ENCODE measurements around the gene ZCCHC7.

Gene ZCCHC7

DNA sequence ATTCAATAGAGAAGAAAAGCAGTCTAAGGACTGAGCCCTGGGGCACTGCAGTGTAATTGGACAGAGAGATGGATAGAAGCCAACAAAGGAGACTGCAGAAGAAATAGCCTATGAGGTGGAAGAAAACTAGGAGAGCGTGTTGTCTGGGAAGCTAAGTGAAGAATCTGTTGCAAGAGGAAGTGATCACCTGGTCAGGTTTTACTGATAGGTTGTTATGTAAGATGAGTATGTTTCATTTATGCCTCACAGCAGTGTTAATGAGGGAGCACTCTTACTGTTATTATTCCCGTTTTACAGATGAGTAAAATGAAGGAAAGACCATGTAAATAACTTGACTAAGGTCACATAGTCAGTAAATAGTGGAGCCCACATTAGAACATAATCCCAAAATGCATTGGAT lies 222.1 kb downstream of the ZCCHC7 start:
- no peak for DNase-seq

DNA sequence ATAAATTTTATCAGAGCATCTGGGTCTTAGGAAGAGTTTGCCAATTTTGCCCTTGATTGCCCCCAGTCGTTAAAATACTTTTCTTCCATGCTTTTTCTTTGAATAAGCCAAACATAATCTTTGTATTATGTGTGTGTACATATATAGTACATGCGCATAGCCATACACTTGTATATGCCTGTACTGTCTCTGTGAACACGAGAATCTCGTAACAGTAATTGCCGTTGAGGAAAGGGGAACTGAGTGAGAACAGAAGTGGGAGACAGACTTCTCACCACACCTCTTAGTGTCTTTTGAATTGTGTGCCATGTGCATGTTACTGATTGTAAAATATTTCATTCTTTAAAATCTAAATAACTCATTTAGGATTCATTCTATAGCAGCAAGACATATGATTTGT lies 222.5 kb downstream of the ZCCHC7 start:
- DNase-seq: no peak

DNA sequence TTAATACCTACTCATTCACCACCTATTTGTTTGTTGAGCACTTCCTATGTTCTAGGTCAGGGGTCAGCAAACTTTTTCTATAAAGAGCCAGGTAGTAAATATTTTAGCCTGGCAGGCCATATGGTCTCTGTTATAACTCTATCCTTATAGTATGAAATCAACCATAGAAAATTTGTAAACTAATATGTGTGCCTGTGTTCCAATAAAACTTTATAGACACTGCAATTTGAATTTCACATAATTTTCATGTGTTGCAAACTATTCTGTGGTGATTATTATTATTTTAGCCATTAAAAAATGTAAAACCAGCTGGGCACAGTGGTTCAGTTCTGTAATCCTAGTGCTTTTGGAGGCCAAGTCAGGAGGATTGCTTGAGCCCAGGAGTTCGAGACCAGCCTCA lies 223.3 kb downstream of the ZCCHC7 start:
- no peak for DNase-seq

DNA sequence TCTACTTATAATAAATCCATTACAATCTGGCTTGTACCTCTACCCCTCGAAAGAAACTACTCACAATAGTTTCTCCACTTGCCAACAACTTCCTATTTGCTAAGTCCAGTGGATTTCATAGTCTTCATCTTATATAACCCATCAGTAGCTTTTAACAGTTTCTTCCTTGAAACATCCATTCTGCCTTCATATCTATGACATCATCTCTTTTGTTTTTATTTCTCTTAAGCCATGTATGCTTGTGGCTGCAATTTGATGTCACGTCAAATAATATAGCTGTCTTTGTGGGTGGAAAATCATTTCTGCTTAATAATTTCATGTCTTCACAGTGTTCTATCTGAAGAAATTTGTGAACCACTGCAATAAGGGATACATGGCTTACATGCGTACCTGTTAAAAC lies 224.7 kb downstream of the ZCCHC7 start:
- DNase-seq: no peak

DNA sequence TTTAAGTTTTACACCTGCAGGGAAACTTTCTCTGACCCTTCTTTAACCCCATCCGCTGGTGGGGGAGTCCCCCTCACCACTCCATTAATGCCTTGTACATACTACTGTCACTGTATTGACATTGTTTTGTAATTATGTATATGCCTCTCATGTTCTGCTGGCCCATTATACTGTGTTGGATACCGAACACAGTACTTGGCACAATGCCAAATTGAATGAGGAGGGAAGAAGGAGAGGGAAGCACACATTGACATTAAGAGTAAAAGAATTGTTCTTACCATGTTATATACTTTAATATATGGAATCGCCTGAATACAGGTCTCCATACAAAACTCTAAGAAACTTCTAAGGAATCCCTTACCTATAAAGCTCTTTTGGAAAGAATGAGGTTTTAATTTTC lies 228.5 kb downstream of the ZCCHC7 start:
- DNase-seq: no peak

DNA sequence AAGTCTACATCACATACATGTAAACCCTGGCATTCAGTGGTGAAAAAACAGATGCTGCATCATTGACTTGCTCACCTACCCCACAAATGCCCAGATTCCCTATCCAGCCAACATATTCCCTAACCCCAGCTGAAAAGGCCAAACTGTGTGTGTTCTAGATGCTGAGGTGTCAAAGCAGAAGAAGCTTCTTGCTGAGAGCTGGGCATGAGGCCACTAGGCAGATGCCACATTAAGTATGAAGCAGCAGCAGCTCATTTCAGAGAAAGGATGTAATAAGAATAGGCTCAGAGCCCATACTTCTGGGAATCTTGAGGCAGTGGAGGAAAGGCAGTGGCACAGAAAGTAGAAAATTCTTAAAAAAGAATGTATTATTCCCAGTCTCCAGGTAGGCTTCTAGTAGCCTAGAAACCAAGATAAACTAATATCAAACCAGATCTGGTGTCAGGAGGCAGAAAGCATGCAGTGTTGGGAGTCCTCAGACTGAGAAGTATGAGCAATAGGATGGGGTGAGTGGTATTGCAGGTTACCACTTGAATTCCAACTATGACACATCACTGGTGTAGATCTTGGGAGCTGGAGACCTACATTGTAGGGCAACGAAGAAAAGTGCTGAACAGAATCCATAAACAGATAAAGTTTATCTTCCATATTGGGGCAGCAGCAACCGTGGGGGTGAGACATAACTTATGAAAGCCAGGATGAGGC lies 230.3 kb downstream of the ZCCHC7 start:
- DNase-seq: no peak

DNA sequence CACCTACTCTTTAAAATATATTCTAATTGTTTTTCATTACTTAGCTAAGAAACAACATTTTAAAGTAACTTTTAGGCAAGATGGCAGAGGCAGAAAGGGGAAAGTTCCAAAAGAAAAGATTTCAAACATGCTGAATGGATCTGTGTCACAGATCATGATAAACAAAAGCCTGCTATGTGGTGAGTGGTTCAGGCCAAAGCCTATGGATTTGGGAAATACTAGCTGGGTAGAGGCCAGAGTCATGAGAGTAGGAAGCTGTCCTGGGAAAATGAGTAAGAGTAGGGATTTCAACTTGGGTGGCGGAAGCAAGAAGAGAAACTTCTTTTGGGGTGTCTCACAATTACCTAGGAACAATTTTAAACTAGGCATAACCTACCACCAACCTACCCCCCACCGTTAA lies 233.4 kb downstream of the ZCCHC7 start:
- no peak for DNase-seq

DNA sequence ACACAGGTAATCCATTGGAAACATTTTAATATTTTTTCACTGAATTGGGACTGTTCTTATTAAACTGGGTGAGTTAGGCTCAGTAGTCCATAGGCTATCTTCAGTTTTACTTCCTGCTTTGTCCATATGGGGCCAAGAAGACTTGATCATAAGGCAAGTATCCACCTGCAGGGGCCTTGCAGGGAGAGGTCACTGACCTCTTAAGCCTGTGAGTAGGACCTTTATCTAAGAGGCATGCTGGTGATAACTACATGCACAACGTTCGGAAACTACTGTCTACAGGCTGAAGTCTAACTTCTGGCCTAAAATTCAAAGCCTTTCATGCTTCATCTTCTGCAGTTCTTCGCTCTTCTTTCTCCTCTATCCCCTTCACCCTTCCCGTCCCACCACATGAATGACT lies 242.1 kb downstream of the ZCCHC7 start:
- no peak for DNase-seq

DNA sequence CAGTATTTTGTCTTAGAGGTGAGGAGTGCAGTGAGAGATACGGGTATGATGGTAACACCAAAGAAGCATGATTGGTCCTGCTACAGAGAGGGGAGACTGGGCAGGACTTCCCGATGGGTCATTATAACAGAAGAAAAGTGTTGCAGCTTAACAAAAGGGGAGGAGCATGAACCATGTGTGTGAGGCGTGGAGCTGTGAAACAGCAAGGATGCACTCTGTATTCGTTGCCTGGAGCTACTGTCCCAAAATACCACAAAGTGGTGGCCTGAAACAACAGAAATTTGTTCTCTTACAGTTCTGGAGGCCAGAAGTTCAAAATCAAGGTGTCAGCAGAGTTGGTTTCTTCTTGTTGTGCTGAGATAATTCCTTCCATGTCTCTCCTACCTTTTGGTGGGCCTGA lies 242.8 kb downstream of the ZCCHC7 start:
- DNase-seq: no peak

DNA sequence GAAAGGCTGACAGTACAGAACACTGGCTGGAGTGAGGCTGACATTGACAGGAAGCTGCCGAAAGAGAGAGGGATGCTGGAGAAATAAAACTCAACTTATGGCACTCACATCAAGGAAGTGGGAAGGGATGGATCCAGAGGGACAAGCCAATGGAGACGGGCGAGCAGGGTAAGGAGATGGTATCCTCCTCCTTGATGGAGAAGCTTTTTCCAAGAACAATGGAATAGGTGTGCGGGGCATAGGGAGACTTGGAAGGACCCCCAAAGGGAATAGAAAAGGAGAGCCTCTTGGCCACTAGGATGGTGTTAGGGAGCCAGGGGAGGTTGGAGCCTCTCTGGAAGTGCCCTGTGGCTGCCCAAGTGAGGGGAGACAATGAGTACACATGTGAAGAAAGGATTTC lies 243.8 kb downstream of the ZCCHC7 start:
- DNase-seq: no peak

DNA sequence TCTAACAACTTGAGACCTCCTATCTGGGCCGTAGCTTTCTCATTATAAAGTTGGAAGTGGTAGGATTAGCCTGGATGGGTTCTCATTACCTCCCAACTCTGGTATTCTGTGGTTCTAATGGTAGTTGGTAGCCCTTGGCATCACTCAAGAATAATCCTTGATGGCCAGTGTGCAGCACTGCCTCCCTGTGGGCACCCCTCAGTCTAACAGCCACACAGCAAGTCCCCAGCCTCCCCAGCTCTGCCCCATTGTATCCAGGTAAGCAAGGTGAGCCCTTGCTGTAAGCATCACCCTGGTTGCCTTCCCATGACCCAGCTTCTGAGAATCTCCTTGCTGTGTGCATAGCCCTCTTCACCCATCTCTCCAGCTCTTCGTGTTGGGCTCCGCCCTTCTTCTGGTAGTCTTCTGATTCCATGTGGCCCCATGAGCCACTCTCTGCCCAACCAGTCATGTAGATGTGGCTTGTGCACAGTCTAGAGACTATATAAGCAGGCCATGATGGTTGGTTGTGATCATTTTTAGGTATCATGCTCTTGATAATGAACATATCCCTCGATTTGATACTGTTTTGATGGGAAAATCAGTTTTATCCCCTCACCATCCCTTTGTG lies 244.5 kb downstream of the ZCCHC7 start:
- peak; percentile 3 for DNase-seq

DNA sequence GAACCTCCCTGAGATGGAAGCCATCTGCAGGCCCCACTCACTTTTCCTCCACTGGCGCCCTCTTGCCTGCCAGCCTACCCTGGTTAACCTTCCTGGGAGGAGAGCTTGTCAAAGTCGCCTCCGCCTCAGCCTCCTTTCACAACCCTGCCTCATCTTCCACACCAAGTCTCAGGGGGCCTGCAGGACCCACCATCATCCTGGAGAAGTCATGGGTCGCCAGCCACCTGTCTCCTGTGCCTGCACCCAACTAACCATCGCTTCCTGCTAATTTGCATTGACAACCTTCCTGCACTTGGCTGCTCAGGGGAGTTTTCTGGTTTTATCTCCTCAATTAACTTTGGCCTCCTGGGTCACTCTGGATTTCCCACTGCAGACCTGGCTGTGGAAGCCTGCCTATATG lies 249.3 kb downstream of the ZCCHC7 start:
- no peak for DNase-seq

DNA sequence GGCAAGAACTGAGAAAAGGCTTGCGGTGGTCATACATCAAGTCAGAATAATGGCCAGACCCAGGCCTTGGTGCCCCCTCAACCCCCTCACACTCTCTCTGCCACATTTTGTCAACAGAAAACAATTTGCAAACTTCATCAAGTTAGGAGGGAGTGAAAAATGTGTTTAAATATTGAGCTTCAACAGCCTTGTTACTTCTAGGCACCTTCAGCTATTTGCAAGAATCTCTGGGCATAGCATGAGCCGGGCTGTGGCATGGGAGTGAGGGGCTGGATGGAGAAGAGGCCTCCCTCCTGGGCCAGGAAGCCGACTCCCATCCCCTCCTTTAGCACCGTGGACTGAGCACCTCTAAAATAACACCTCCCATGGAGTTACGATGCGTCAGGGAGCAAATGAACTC lies 249.9 kb downstream of the ZCCHC7 start:
- no peak for DNase-seq

DNA sequence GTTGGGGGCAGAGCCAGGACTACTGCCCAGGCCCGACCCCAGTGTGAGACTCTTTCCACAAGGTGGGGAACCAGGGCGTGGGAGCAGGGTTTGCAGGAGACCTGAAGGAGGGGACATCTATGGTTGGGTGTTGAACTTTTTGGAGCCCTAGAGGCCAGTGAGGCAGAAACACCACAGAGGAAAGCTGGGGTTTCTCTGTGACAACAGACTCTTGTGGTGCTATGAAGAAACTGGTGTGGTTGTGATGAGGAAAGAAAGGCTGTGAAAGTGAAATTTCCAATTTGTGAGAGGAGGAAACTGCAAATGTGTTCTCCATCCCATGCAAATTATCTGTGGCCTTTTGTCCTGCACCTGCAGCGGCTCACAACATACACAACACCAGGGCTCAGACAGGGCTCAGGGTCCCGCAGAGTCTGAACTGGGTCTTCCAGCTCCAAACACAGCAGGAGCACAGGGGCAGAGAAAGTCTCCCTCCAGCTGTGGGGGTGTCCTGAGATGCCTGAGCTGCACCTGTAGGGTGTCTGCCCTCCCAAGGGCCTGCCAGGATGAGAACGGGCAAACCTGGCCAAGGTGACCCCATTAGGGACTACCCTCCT lies 250.7 kb downstream of the ZCCHC7 start:
- no peak for DNase-seq

DNA sequence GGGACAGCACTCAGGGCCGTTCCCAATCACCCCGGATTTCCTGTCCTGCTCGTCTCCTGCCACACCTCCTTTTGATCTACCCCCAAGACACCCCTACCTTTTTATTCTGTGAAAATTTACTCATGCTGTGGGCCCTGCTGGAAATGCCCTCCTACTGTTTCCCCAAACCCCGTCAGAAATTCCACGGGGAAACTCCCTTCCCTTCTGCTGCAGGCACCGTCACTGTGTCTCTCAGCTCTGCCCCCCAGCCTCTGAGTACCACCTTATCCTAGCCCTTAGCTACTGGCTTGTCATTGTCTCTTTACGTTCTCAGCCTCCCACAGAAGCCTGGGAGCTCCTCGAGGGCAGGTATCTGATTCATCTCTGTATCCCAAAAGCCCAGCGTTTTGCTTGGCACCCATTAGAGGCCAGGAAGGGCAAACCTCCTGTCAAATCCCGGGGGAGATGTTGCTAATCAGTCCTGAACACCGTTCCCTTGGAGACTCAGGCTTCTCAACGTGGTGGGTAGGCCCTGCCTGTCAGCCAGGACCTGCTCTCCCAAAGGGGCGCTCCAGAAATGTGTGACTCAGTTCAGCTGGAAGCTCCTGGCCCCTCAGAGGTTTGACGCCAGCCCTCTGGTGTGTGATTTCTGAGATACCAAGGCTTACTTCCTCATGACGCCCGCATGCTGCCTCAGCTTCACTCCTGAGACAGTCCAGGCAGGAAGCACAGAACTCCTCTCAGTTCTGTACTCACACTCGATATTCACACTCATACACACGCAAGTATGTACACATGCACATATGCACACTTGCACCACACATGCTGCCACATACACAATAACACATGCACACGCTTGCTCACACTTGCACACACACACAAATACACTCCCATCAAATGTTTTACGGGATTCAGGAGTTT lies 251.4 kb downstream of the ZCCHC7 start:
- no peak for DNase-seq

DNA sequence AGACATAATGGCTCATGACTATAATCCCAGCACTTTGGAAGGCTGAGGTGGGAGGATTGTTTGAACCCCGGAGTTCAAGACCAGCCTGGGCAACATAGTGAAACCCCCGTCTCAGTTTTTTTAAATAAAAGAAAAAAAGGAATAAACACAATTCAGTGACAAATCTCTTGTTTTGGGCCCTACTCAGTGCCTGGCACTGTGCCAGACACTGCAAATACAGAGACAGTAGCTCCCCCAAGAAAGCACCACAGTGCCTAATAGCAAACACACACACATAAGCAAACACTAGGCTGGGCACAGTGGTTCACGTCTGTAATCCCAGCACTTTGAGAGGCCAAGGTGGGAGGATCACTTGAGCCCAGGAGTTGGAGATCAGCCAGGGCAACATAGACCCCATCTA lies 252.5 kb downstream of the ZCCHC7 start:
- no peak for DNase-seq

DNA sequence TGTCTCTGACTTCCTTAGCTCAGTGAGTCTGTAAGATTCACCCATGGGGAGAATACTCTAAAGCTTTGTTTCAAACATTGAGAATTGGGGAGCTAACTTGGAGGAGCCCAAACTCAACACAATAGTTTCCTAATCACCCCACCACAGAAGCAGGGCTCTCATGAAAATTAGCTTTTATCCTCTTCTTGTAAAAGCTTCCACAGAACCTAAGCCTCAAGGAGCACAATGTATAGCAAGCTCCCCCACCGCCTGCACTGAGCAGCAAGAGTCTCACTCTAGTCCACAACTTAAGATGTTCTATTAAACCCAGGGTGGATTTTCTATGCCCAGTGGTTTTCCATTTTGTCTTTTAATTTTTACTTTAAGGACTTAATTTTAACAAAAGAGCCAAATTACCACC lies 253.2 kb downstream of the ZCCHC7 start:
- DNase-seq: no peak

DNA sequence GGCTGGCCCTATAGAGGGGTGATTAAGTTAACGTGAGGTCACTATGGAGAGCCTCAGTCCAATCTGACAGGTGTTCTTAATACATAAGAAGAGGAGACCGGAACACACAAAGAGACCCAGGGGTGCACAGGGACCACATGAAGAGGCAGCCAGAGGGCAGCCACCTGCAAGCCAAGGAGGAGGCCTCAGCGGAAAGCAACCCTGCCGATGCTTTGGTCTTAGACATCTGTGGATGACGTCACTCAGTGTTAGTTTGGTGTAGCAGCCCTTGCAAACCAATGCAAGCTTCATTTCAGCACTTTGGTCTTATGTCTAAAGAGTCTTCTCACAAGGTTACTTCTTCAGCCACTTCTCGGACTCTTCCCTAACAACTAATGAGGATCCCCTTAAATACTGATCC lies 254.5 kb downstream of the ZCCHC7 start:
- no peak for DNase-seq

DNA sequence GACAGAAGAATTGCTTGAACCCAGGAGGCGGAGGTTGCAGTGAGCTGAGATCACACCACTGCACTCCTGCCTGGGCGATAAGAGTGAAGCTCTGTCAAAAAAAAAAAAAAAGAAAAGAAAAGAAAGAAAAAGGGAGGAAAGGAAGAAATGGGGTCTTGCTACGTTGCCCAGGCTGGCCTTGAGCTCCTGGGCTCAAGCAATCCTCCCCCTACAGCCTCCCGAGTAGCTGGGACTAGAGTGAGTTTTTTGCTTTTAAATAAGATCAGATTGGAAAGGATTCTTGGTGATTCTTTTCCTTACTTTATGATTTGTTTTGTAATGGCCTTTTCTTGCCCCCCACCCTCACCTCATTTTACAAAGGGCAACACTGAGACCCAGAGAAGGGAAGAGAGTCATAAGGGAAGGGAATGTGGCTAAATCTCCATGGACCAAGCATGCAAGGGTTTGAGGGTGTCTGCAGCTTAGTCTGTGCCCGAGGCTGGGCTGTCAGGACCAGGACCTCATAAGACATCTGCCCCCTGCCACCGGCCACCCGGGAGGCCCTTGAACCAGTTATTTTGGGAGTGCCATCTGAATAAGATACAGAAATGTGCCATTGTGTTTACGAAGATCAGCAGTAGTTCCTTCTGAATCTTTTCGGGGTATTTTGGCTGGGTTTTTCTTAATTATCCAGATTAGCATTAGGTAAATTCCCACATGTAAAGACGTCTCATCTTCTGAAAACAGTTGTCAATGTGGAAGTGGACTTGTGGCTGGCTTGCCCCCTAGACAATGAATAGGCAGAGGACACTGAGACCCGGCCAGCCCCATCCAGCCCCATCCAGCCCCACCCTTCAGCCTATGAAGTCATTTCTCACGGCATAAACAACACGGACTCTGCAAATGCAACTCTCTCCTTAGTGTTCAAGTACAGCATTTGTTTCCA lies 257.6 kb downstream of the ZCCHC7 start:
- no peak for DNase-seq

DNA sequence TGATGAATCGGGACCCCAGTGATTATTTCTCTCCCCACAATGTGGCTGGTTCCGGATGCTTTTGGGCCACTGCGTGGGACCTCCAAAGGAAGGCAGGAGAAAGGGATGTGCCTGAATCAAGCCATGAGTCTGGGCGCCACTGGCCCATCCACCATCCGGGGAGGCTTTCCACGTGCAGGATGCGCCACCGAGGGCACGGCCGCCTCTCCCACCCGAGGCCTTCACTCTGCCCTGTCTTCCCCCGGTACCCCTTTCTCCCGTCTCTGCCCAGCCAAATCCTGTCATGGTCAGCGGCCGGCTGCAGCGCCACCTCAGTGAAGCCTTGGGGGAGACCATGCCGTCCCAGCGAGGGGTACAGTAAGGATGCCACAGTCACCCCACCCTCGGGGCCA lies 258.2 kb downstream of the ZCCHC7 start:
- no peak for DNase-seq

DNA sequence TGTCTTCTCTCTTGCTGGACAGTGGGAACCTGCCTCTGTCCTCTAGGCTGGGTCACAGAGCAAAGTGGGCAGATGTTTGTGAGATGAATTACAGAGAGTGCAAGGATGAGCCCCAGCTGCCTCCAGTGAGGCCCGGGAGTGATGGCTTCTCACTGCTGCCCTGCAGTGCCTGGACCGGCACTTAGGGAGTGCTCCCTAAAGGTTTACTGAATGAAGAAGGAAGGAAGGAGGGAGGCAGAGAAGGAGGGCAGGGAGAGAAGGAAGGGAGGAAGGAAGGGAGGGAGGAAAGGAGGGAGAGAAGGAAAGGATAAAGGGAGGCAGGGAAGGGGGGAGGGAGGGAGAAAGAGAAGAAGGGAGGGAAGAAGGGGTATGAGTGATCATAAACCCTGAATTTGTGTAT lies 259.5 kb downstream of the ZCCHC7 start:
- no peak for DNase-seq

DNA sequence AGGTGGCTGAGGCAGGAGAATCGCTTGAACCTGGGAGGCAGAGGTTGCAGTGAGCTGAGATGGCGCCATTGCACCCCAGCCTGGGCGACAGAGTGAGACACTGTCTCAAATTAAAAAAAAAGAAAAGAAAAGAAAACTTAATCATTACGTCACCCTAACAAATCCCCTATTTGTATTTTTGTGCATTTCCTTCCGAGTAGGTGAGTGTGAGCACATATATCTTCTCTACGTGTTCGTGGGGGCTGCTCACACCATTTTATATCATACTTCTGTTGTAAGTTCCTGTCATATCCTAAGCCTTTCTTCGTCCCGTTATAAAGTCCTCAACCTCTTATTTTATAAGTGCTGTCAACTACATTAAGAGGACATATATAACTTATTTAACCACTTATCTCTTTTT lies 260.2 kb downstream of the ZCCHC7 start:
- DNase-seq: no peak

Data from T-helper 9 cell (primary cell).